T follicular helper cell (primary cell): Measurements from ENCODE around the gene ITGA3.
"Not testable (repeated sequence)": the region's sequence is repeated elsewhere in the genome, so short reads cannot be mapped to it uniquely, and the experiment has no call there.

Experiments used
- DNase-seq: peaks from one replicate; pipeline ENCODE4 v3.0.0-alpha.2; 2020; ENCODE audit warnings: low read depth

The ITGA3 gene

GRCh38 chr17:50052822-50053653 lies 2.9 kb upstream of the ITGA3 start:
- DNase-seq: no peak

GRCh38 chr17:50053654-50053960 lies 2.3 kb upstream of the ITGA3 start:
- DNase-seq: no peak

- no peak for DNase-seq
These were observed 870 bp upstream of the ITGA3 start for GRCh38 chr17:50055055-50055425.

GRCh38 chr17:50056217-50056960 lies 479 bp downstream of the ITGA3 start:
- DNase-seq: peak; percentile 49

- no peak for DNase-seq
These were observed 1.0 kb downstream of the ITGA3 start for GRCh38 chr17:50056961-50057330.

GRCh38 chr17:50057521-50057991 lies 1.6 kb downstream of the ITGA3 start:
- no peak for DNase-seq

GRCh38 chr17:50058296-50058953 lies 2.5 kb downstream of the ITGA3 start:
- DNase-seq: no peak

- no peak for DNase-seq
These were observed 3.3 kb downstream of the ITGA3 start for GRCh38 chr17:50059256-50059655.

GRCh38 chr17:50059759-50060273 lies 3.9 kb downstream of the ITGA3 start:
- no peak for DNase-seq

GRCh38 chr17:50060951-50061712 lies 5.2 kb downstream of the ITGA3 start:
- no peak for DNase-seq

- not testable (repeated sequence) for DNase-seq
These were observed 5.8 kb downstream of the ITGA3 start for GRCh38 chr17:50061713-50062045.

GRCh38 chr17:50062293-50063243 lies 6.7 kb downstream of the ITGA3 start:
- no peak for DNase-seq

GRCh38 chr17:50063561-50064252 lies 7.8 kb downstream of the ITGA3 start:
- DNase-seq: no peak

- no peak for DNase-seq
These were observed 8.5 kb downstream of the ITGA3 start for GRCh38 chr17:50064253-50065001.

- no peak for DNase-seq
These were observed 9.1 kb downstream of the ITGA3 start for GRCh38 chr17:50065056-50065455.

GRCh38 chr17:50066995-50067394 lies 11.1 kb downstream of the ITGA3 start:
- DNase-seq: no peak

GRCh38 chr17:50067996-50068395 lies 12.1 kb downstream of the ITGA3 start:
- DNase-seq: no peak

- DNase-seq: no peak
These were observed 15.2 kb downstream of the ITGA3 start for GRCh38 chr17:50070908-50071680.

GRCh38 chr17:50071692-50072091 lies 15.8 kb downstream of the ITGA3 start:
- DNase-seq: no peak
